ENCODE measurements around the gene FGF22. TPM values are rescaled to one million over a fixed set of nuclear protein-coding genes. Genes with fewer than 3 reads are reported as not detected.

Gene FGF22
- total and polyA plus RNA-seq, 2 of the 13 experiments (the other 11 are each of a cell fraction or from before 2014, with no cell fraction given), result 0.24 TPM; not detected in 1

DNA sequence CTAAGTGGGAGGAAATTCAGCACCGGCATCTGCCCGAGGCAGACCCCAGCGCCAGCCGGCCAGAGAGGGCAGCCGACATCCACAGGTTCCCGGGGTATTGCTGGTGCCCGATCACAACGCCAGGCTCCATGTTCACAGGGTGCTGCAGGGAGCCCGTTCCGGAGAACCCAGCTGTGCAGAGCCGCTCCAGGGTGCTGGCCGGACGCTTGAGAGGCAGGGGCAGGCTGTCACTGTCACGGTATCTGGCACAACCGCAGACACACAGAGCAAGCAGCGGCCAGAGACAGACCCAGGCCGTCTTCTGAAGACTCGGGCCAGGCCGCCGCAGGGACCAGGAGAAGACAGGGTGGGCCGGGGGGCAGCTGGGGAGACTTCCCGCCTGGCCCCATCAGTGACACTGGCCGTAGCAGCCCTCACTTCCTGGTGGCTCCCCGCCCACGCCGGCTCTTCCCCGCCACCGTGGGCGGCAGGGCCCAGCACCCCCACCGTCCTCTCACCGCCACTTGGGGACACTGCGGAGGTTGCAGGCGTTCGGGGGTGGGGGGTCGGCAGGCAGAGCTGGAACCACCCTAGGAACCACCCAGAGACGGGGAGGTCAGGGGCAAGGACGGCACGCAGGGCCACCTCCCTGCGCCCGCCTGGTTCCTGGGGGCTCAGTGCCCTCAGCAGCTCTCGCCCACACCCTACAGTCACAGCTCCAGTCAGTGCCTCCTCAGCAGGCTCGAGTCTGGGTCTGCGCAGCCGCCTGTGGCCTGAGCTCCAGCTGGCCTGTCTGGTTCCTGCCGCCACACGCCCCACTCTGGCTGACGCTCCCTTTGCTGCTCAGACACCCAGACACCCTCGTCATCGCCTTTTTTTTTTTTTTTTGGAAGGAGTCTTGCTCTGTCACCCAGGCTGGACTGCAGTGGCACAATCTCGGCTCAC, 19.5 kb downstream of the FGF22 start (continued):
- TF ChIP-seq, protein P1, sequence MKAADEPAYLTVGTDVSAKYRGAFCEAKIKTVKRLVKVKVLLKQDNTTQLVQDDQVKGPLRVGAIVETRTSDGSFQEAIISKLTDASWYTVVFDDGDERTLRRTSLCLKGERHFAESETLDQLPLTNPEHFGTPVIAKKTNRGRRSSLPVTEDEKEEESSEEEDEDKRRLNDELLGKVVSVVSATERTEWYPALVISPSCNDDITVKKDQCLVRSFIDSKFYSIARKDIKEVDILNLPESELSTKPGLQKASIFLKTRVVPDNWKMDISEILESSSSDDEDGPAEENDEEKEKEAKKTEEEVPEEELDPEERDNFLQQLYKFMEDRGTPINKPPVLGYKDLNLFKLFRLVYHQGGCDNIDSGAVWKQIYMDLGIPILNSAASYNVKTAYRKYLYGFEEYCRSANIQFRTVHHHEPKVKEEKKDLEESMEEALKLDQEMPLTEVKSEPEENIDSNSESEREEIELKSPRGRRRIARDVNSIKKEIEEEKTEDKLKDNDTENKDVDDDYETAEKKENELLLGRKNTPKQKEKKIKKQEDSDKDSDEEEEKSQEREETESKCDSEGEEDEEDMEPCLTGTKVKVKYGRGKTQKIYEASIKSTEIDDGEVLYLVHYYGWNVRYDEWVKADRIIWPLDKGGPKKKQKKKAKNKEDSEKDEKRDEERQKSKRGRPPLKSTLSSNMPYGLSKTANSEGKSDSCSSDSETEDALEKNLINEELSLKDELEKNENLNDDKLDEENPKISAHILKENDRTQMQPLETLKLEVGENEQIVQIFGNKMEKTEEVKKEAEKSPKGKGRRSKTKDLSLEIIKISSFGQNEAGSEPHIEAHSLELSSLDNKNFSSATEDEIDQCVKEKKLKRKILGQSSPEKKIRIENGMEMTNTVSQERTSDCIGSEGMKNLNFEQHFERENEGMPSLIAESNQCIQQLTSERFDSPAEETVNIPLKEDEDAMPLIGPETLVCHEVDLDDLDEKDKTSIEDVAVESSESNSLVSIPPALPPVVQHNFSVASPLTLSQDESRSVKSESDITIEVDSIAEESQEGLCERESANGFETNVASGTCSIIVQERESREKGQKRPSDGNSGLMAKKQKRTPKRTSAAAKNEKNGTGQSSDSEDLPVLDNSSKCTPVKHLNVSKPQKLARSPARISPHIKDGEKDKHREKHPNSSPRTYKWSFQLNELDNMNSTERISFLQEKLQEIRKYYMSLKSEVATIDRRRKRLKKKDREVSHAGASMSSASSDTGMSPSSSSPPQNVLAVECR (CRISPR knock-in tag; IDR thresholded peaks at IDR 0.05; ENCODE audit: borderline replicate concordance), result no peak
- TF ChIP-seq, protein P2, sequence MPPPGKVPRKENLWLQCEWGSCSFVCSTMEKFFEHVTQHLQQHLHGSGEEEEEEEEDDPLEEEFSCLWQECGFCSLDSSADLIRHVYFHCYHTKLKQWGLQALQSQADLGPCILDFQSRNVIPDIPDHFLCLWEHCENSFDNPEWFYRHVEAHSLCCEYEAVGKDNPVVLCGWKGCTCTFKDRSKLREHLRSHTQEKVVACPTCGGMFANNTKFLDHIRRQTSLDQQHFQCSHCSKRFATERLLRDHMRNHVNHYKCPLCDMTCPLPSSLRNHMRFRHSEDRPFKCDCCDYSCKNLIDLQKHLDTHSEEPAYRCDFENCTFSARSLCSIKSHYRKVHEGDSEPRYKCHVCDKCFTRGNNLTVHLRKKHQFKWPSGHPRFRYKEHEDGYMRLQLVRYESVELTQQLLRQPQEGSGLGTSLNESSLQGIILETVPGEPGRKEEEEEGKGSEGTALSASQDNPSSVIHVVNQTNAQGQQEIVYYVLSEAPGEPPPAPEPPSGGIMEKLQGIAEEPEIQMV (CRISPR knock-in tag; IDR thresholded peaks at IDR 0.05; ENCODE audit: low read depth), result no peak
- TF ChIP-seq, protein P3, sequence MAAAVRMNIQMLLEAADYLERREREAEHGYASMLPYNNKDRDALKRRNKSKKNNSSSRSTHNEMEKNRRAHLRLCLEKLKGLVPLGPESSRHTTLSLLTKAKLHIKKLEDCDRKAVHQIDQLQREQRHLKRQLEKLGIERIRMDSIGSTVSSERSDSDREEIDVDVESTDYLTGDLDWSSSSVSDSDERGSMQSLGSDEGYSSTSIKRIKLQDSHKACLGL (CRISPR knock-in tag; IDR thresholded peaks at IDR 0.05), result no peak
- TF ChIP-seq THAP11 (CRISPR knock-in tag; IDR thresholded peaks at IDR 0.05) (no peak), EP300 (IDR thresholded peaks at IDR 0.05; ENCODE audit: low read depth in 2 of 2, low read length in 2 of 2) (no peak), EP300 (CRISPR knock-in tag; IDR thresholded peaks at IDR 0.05; ENCODE audit: borderline replicate concordance) (no peak), AGO2 (optimal IDR thresholded peaks at IDR 0.05; ENCODE audit: low read depth, low read length) (peak; percentile 63), HNF4G (IDR thresholded peaks at IDR 0.05; ENCODE audit: borderline replicate concordance, low read depth, low read length) (no peak), HNF4G (CRISPR knock-in tag; IDR thresholded peaks at IDR 0.05; ENCODE audit: borderline replicate concordance, low read depth) (no peak), ZNF569 (CRISPR knock-in tag; IDR thresholded peaks at IDR 0.05; ENCODE audit: borderline replicate concordance) (no peak), ZNF136 (CRISPR knock-in tag; IDR thresholded peaks at IDR 0.05; ENCODE audit: low read depth) (no peak), NFE2L1 (CRISPR knock-in tag; IDR thresholded peaks at IDR 0.05; ENCODE audit: borderline replicate concordance) (no peak), ZMAT3 (CRISPR knock-in tag; conservative IDR thresholded peaks at IDR 0.05) (no peak), RBFOX2 (IDR thresholded peaks at IDR 0.05; ENCODE audit: low read depth, low read length) (peak; percentile 62; the same call in 1 of the 2 replicates), AGO1 (IDR thresholded peaks at IDR 0.05; ENCODE audit: low read depth, low read length, poor library complexity, severe bottlenecking) (no peak), ZNF768 (CRISPR knock-in tag; IDR thresholded peaks at IDR 0.05) (no peak)
- TF ChIP-seq, protein P4, sequence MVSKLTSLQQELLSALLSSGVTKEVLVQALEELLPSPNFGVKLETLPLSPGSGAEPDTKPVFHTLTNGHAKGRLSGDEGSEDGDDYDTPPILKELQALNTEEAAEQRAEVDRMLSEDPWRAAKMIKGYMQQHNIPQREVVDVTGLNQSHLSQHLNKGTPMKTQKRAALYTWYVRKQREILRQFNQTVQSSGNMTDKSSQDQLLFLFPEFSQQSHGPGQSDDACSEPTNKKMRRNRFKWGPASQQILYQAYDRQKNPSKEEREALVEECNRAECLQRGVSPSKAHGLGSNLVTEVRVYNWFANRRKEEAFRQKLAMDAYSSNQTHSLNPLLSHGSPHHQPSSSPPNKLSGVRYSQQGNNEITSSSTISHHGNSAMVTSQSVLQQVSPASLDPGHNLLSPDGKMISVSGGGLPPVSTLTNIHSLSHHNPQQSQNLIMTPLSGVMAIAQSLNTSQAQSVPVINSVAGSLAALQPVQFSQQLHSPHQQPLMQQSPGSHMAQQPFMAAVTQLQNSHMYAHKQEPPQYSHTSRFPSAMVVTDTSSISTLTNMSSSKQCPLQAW (CRISPR knock-in tag; IDR thresholded peaks at IDR 0.05), result no peak
- TF ChIP-seq, protein P5, sequence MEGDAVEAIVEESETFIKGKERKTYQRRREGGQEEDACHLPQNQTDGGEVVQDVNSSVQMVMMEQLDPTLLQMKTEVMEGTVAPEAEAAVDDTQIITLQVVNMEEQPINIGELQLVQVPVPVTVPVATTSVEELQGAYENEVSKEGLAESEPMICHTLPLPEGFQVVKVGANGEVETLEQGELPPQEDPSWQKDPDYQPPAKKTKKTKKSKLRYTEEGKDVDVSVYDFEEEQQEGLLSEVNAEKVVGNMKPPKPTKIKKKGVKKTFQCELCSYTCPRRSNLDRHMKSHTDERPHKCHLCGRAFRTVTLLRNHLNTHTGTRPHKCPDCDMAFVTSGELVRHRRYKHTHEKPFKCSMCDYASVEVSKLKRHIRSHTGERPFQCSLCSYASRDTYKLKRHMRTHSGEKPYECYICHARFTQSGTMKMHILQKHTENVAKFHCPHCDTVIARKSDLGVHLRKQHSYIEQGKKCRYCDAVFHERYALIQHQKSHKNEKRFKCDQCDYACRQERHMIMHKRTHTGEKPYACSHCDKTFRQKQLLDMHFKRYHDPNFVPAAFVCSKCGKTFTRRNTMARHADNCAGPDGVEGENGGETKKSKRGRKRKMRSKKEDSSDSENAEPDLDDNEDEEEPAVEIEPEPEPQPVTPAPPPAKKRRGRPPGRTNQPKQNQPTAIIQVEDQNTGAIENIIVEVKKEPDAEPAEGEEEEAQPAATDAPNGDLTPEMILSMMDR (CRISPR knock-in tag; IDR thresholded peaks at IDR 0.05), result no peak
